ENCODE results near the gene SPG11. TPM values are rescaled to one million over a fixed set of nuclear protein-coding genes. Genes with fewer than 3 reads are reported as not detected.
A peak's percentile ranks its signal among the peaks of the same experiment; 100 is the strongest.

SPG11 gene
- total and polyA plus RNA-seq, 2 donors (not counting 1 experiment from before 2014, with no cell fraction given) = 134 to 219 TPM

GRCh38 chr15:44536962-44537734 lies 126.3 kb downstream of the SPG11 start, which contains the start of gene EIF3J:
Gene EIF3J, plus strand, starts transcription at chr15:44537147. Its CDS starts 48 bp downstream, at chr15:44537195.
- H3K4me1 ChIP-seq (ENCODE audit: control insufficient read depth in 2 of 2, insufficient read depth in 2 of 2, low read length in 2 of 2) = peaks cover 15 to 21% of the 10 kb centered on the region in 2 donors
- H3K4me3 Mint-ChIP-seq = peak within 1 kb of the TSS; percentile 93
- peaks cover 40% of the 10 kb centered on the region for H3K4me1 Mint-ChIP-seq
- H3K27ac ChIP-seq (ENCODE audit: low read length in 2 of 2) = peak within 1 kb of the TSS; percentile 83 to 94
- H4K20me1 ChIP-seq (ENCODE audit: control insufficient read depth, insufficient read depth, low read length, poor library complexity, severe bottlenecking) = peaks cover 12% of the 10 kb centered on the region
- H3K4me3 ChIP-seq (ENCODE audit: control extremely low read depth in 1 of 5, extremely low read depth in 1 of 5, insufficient read depth in 1 of 5, low read depth in 2 of 5, low read length in 4 of 5) = peak within 1 kb of the TSS; percentile 82 to 99 (median 92)
- ChIA-PET POLR2A (interaction anchor here (0.7 to 1.2 kb wide), 5 partner anchors 10 to 746 kb away, joined by 3 to 5 read pairs (median 3); partner anchors contain the start of gene SPG11), CTCF (interaction anchor here (0.5 to 1.7 kb wide), 5 partner anchors 9 to 661 kb away, joined by 3 to 10 read pairs (median 4); no protein-coding TSS in a partner anchor)
- intact Hi-C loops (cut with micrococcal nuclease) = loop anchor here (1.0 to 5.0 kb wide), 8 partner anchors 14 to 1025 kb away; partner anchors contain the start of genes B2M, CTDSPL2, GOLM2 and PATL2
- DNase-seq (peak; percentile 97), ATAC-seq (ENCODE audit: low read depth) (peak; percentile 89)
- no peaks in the 10 kb centered on the region for H3K27me3 ChIP-seq (replicated peaks in 1 of 4; ENCODE audit: control extremely low read depth in 1 of 4, control insufficient read depth in 3 of 4, insufficient read depth in 4 of 4, low read length in 3 of 4)
- WGBS (ENCODE audit: insufficient coverage) = under 1% methylated on average over 97 of the region's 97 CpGs
- TF ChIP-seq EZH2 (IDR thresholded peaks at IDR 0.05; ENCODE audit: borderline replicate concordance, insufficient read depth, low read depth, low read length, poor library complexity, severe bottlenecking) (no peak), CTCF (IDR thresholded peaks at IDR 0.05) (no peak)
- peak within 1 kb of the TSS; percentile 88 for H3K4me2 ChIP-seq (replicated peaks; ENCODE audit: low read depth, low read length, poor library complexity, severe bottlenecking)
- H3K36me3 ChIP-seq (replicated peaks in 1 of 2; ENCODE audit: control extremely low read depth in 1 of 2, control insufficient read depth in 1 of 2, extremely low read depth in 1 of 2, insufficient read depth in 2 of 2, low read length in 1 of 2) = peaks cover 0 to 21% of the 10 kb centered on the region in 2 experiments
- peak within 1 kb of the TSS; percentile 93 for H3K9ac ChIP-seq (ENCODE audit: low read length)
- peak within 1 kb of the TSS; percentile 98 for H3K27ac Mint-ChIP-seq
- H3K79me2 ChIP-seq (ENCODE audit: control insufficient read depth, insufficient read depth, low read length) = peaks cover 44% of the 10 kb centered on the region
- H3K9me3 Mint-ChIP-seq (ENCODE audit: insufficient read depth) = no peaks in the 10 kb centered on the region
- H3K9me3 ChIP-seq (ENCODE audit: control extremely low read depth in 1 of 3, control insufficient read depth in 2 of 3, insufficient read depth in 1 of 3, low read length in 2 of 3) = no peaks in the 10 kb centered on the region
- H3K27me3 Mint-ChIP-seq = no peaks in the 10 kb centered on the region
- peak within 1 kb of the TSS; percentile 95 for H2AFZ ChIP-seq (ENCODE audit: insufficient read depth, low read depth, low read length, poor library complexity, severe bottlenecking)
